HG03520 (cell line): ENCODE data around the gene CHPT1.

Experiments
- ATAC-seq: cut with Tn5 transposase; IDR thresholded peaks from one replicate; pipeline ENCODE4 v1.9.1; 2021; ENCODE audit warnings: mild to moderate bottlenecking, moderate library complexity; ENCODE audit not compliant: unreplicated experiment

CHPT1 gene

GRCh38 chr12:101761350-101761749 is 63.9 kb downstream of the CHPT1 start:
- no peak for ATAC-seq

GRCh38 chr12:101761781-101762180 is 64.3 kb downstream of the CHPT1 start:
- ATAC-seq: no peak

GRCh38 chr12:101763246-101763931 is 65.9 kb downstream of the CHPT1 start:
- no peak for ATAC-seq

- no peak for ATAC-seq
Observed at GRCh38 chr12:101764051-101764792, 66.8 kb downstream of the CHPT1 start.

GRCh38 chr12:101767537-101767936 is 70.1 kb downstream of the CHPT1 start:
- no peak for ATAC-seq

DNA sequence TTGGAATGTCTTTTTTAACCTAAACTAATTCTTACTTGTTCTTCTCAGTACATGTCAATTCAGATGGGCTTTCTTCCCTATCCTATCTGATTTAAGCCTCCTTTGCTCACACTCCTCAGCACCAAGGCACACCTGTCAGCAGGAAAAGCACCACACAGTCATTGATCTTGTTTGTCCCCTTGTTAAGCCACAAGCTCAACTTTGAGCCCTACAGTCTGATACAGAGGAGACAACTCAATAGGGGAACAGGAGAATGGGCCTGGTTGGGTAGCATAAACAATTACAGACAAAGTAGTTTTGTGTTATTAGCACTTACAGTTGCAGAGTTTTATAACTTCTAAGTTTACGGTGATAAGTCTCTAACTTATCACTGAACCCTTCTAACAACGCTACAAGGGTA is 71.3 kb downstream of the CHPT1 start:
- ATAC-seq: no peak

GRCh38 chr12:101769865-101770264 is 72.4 kb downstream of the CHPT1 start:
- ATAC-seq: no peak

- ATAC-seq: no peak
Observed at GRCh38 chr12:101772012-101772775, 74.8 kb downstream of the CHPT1 start.

GRCh38 chr12:101773650-101774162 is 76.3 kb downstream of the CHPT1 start:
- ATAC-seq: no peak

- ATAC-seq: no peak
Observed at GRCh38 chr12:101775816-101776215, 78.4 kb downstream of the CHPT1 start.

DNA sequence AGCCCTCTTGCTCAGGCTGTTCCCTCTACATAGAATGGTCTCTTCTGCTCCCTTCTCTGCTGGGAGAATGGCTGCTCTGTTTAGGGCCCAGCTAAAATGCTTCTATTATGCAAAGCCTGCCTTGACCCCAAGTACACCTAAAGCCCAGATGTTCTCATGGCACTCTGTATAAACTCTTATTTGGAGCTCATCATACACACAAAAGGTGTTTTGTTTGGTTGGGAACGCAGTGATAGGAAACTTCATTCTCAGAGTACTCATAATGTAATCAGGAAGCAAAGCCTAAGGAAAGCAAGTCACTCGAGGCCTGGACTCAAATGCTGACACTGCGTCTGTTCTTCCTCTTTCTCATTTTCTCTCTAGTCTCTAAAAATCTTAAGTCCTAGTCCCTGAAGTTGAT is 80.0 kb downstream of the CHPT1 start:
- no peak for ATAC-seq

DNA sequence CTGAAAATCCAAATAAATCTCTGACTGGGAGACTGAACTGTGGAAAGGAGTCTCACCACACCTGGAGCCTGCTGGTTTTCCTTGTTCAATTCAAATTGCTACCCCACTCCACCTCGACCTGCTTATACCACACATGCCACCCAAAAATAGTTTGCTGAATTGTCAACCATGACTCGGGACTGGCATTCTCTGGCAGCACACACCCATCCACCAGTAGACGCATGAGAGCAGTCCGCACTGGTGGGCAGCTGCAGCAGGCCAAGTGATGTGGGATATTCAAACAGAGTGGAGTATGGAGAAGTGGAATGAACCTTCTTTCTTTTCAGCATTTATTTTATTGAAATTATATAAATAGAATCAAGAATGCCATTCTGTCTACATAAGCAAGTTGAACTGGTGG is 80.5 kb downstream of the CHPT1 start:
- no peak for ATAC-seq
